Skeletal muscle tissue (tissue), 5 donors: ENCODE results near the gene ATP2B1. TPM values are rescaled to one million over a fixed set of nuclear protein-coding genes. Genes with fewer than 3 reads are reported as not detected.

Experiments
- H3K27ac ChIP-seq: one replicate; pipeline ENCODE4 v1.7.0; 2013; ENCODE audit warnings: mild to moderate bottlenecking, low read depth, low read length, inconsistent platforms
- H3K27me3 ChIP-seq, 3 donors: one replicate each; pipeline ENCODE4 v1.7.0; 2013; ENCODE audit warnings: low read length in 3 of 3; ENCODE audit not compliant: control insufficient read depth in 3 of 3, insufficient read depth in 3 of 3
- H3K36me3 ChIP-seq, 3 donors: one replicate each; pipeline ENCODE4 v1.7.0; 2013; ENCODE audit warnings: low read length in 3 of 3; ENCODE audit not compliant: control insufficient read depth in 3 of 3, insufficient read depth in 3 of 3
- H3K4me1 ChIP-seq, 3 donors: one replicate each; pipeline ENCODE4 v1.7.0; 2013; ENCODE audit warnings: low read length in 3 of 3, mild to moderate bottlenecking in 3 of 3; ENCODE audit not compliant: control insufficient read depth in 3 of 3, insufficient read depth in 3 of 3
- H3K4me3 ChIP-seq, 3 donors: one replicate each; pipeline ENCODE4 v1.7.0; 2013; ENCODE audit warnings: low read length in 3 of 3
- H3K9ac ChIP-seq, 3 donors: one replicate each; pipeline ENCODE4 v1.7.0; 2013; ENCODE audit warnings: low read length in 3 of 3, mild to moderate bottlenecking in 3 of 3, moderate library complexity in 2 of 3, low read depth in 1 of 3
- H3K9me3 ChIP-seq, 3 donors: one replicate each; pipeline ENCODE4 v1.7.0; 2013; ENCODE audit warnings: low read length in 3 of 3; ENCODE audit not compliant: control insufficient read depth in 3 of 3
- small RNA-seq: library from RNA; depleted of rRNA; stranded (forward); fragments of <200 nt; gene quantifications from one replicate; pipeline ENCODE3, GENCODE V24; 2014
- total RNA-seq: library from RNA; depleted of rRNA; stranded (reverse); fragments of >200 nt; gene quantifications from one replicate; pipeline ENCODE4 v1.2.3, GENCODE V29; 2014
- donor health status: Osteomylitis.

Gene ATP2B1
- total RNA-seq, 1 donor from 2014 or later: 127 TPM

- H3K36me3 ChIP-seq: no peaks in the 10 kb centered on the region
- H3K9ac ChIP-seq: peak overlapping the region in 1 of 3 donors; percentile 2
- no peaks in the 10 kb centered on the region for H3K9me3 ChIP-seq
- H3K27me3 ChIP-seq: no peaks in the 10 kb centered on the region
- H3K4me3 ChIP-seq: no peak overlapping the region
- peaks cover 7 to 23% (median 14%) of the 10 kb centered on the region in 3 donors for H3K4me1 ChIP-seq
- H3K27ac ChIP-seq: no peak overlapping the region
These were observed 169.0 kb downstream of the ATP2B1 start for GRCh38 chr12:89539426-89540223.

- Histone ChIP-seq H3K4me1 (peaks cover 4 to 16% (median 10%) of the 10 kb centered on the region in 3 donors), H3K27me3 (no peaks in the 10 kb centered on the region), H3K36me3 (no peaks in the 10 kb centered on the region), H3K9me3 (no peaks in the 10 kb centered on the region), H3K4me3 (no peak overlapping the region), H3K9ac (no peak overlapping the region), H3K27ac (no peak overlapping the region)
These were observed 169.7 kb downstream of the ATP2B1 start for GRCh38 chr12:89538897-89539296.

Small RNAs within 50 kb of the gene (small RNA-seq; reads per million reads assigned to genes)
- gene AC025034.2 (not detected), gene RNA5SP365 (not detected), gene RNU6-148P (not detected)

Other genes with a start within 250 kb of the ATP2B1 start
- 6.3 TPM for gene GALNT4, start 184.0 kb downstream of the ATP2B1 start, total RNA-seq
- gene POC1B, start 182.8 kb downstream of the ATP2B1 start, total RNA-seq: 36.5 TPM